ENCODE results near the gene DDX25.

The DDX25 gene

DNA sequence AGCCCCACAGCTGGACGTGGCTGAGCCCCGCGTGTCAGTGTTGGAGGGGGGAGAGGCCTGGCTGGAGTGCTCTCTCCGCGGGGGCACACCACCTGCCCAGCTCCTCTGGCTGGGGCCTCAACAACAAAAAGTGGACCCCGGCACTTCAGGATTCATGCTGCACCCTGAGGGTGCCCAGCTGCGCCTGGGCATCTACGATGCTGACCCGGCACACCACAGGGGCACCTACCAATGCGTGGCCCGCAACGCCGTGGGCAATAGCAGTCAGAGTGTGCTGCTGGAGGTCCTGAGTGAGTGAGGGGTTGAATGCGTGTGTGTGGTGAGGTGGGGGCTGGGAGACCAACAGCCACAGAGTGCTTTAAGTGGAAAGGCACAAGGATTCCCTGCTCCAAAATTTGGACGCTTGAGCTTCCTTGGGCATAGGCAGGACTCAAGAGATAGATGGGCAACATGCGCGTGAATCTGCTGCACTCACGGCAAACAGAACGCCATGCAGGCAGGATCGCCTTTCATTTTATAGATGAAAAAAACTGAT, 49.2 kb downstream of the DDX25 start:
- TF ChIP-seq, protein P1, sequence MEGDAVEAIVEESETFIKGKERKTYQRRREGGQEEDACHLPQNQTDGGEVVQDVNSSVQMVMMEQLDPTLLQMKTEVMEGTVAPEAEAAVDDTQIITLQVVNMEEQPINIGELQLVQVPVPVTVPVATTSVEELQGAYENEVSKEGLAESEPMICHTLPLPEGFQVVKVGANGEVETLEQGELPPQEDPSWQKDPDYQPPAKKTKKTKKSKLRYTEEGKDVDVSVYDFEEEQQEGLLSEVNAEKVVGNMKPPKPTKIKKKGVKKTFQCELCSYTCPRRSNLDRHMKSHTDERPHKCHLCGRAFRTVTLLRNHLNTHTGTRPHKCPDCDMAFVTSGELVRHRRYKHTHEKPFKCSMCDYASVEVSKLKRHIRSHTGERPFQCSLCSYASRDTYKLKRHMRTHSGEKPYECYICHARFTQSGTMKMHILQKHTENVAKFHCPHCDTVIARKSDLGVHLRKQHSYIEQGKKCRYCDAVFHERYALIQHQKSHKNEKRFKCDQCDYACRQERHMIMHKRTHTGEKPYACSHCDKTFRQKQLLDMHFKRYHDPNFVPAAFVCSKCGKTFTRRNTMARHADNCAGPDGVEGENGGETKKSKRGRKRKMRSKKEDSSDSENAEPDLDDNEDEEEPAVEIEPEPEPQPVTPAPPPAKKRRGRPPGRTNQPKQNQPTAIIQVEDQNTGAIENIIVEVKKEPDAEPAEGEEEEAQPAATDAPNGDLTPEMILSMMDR (IDR thresholded peaks at IDR 0.05; ENCODE audit: insufficient read depth, low read length, poor library complexity, severe bottlenecking) = no peak
- no peak for TF ChIP-seq EZH2phosphoT487 (conservative IDR thresholded peaks at IDR 0.05; ENCODE audit: low read length)
- no peak overlapping the region for H3K9ac ChIP-seq (ENCODE audit: low read length)
- no peak overlapping the region for H2AFZ ChIP-seq (ENCODE audit: low read depth, low read length, severe bottlenecking)
- H3K36me3 ChIP-seq (ENCODE audit: low read length) = no peaks in the 10 kb centered on the region
- H3K9me3 ChIP-seq (ENCODE audit: insufficient read depth, low read length) = no peaks in the 10 kb centered on the region
- H3K79me2 ChIP-seq (ENCODE audit: insufficient read depth, low read length) = no peaks in the 10 kb centered on the region
- H3K27me3 ChIP-seq (ENCODE audit: low read length) = no peaks in the 10 kb centered on the region
- H3F3A ChIP-seq (ENCODE audit: insufficient read depth) = no peaks in the 10 kb centered on the region
- H3K27ac ChIP-seq (ENCODE audit: low read depth, low read length) = no peak overlapping the region
- H3K4me2 ChIP-seq (ENCODE audit: low read depth, low read length, poor library complexity, severe bottlenecking) = no peak overlapping the region
- no peaks in the 10 kb centered on the region for H3K9me2 ChIP-seq (replicated peaks; ENCODE audit: insufficient read depth, low read length)
- no peaks in the 10 kb centered on the region for H4K20me1 ChIP-seq (ENCODE audit: low read depth, low read length)
- no peak overlapping the region for H3K4me3 ChIP-seq (ENCODE audit: insufficient read depth, low read length, poor library complexity, severe bottlenecking)

DNA sequence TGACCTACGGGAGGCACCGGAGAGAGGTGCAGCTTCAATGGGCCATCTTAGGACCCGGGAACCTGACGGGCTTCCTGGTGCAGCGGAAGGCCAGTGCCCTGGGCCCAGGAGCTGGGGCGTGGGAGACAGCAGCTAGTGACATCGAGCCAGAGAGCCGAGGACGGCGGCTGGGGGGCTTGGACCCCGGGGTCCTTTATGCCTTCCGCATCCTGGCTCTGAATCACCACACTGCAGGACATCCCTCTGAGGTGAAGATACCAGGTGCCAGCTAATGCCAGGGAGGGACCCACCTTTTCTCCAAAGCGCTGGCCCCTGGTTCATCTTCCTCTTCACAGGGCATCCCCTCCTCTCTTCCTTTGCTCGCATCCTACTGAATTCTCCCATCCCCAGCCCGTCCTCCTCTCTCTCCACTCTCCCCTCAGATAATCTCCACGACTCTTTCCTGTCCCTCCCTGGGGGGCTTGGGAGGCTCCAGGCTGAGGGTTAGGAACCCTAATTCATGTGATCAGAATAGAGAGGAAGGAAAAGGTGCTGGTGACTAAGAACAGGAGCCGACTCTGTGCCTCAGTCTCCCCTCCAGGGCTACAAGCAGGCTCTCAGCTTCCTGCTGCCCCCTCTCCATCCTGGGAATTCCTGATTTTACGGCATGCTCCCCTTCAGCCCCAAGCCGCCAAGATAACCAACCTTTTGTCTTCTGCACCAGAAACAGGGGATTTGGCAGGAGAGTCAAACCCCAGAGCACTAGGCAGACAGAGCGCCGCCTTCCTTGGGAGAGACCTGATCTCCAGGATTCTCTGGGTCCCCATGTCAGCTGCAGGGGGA, 50.0 kb downstream of the DDX25 start:
- Histone ChIP-seq H3K9me3 (ENCODE audit: insufficient read depth, low read length) (no peaks in the 10 kb centered on the region), H3K9me2 (replicated peaks; ENCODE audit: insufficient read depth, low read length) (no peaks in the 10 kb centered on the region), H3K27ac (ENCODE audit: low read depth, low read length) (no peak overlapping the region), H4K20me1 (ENCODE audit: low read depth, low read length) (no peaks in the 10 kb centered on the region), H3F3A (ENCODE audit: insufficient read depth) (no peaks in the 10 kb centered on the region), H3K27me3 (ENCODE audit: low read length) (no peaks in the 10 kb centered on the region), H3K36me3 (ENCODE audit: low read length) (no peaks in the 10 kb centered on the region), H2AFZ (ENCODE audit: low read depth, low read length, severe bottlenecking) (no peak overlapping the region), H3K4me3 (ENCODE audit: insufficient read depth, low read length, poor library complexity, severe bottlenecking) (no peak overlapping the region), H3K79me2 (ENCODE audit: insufficient read depth, low read length) (no peaks in the 10 kb centered on the region), H3K4me2 (ENCODE audit: low read depth, low read length, poor library complexity, severe bottlenecking) (no peak overlapping the region), H3K9ac (ENCODE audit: low read length) (no peak overlapping the region)
- no peak for TF ChIP-seq EZH2phosphoT487 (conservative IDR thresholded peaks at IDR 0.05; ENCODE audit: low read length)
- TF ChIP-seq, protein P1 (IDR thresholded peaks at IDR 0.05; ENCODE audit: insufficient read depth, low read length, poor library complexity, severe bottlenecking) = no peak

DNA sequence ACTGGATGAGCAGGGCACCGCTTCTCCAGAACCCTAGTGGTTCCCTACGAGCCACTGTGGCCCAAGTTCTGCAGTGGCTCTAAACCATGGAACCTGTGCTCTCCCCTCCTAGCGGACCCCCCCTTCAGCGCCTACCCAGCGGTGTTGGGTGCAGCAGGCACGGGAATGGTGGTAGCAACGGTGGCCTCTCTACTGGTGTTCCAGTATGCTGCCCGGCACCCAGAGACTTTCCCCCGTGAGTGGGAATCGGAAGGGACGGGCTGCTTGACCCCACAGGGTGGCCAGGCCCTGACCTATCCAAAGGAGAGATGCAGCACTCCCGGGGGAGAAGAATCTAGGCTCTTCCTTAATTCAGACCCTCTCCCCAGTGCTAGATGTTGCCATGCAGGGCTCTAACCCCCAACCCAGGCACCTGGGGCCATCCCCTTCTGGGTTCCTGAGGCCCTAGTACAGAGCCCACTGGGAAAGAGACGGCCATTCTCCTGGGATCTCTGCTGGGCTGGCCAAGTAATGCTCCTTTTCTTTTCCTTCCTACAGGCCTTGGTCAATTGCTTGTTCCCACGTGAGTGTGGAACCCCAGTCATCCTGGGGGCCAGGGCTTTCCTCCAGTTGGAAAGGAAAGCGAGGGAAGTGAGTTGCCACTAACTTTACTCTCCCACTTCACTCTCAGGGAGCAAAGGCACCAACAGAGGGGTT, 50.8 kb downstream of the DDX25 start:
- no peaks in the 10 kb centered on the region for H3K9me2 ChIP-seq (replicated peaks; ENCODE audit: insufficient read depth, low read length)
- H3K27me3 ChIP-seq (ENCODE audit: low read length) = no peaks in the 10 kb centered on the region
- no peaks in the 10 kb centered on the region for H3K79me2 ChIP-seq (ENCODE audit: insufficient read depth, low read length)
- H3K4me3 ChIP-seq (ENCODE audit: insufficient read depth, low read length, poor library complexity, severe bottlenecking) = no peak overlapping the region
- H3F3A ChIP-seq (ENCODE audit: insufficient read depth) = no peaks in the 10 kb centered on the region
- H3K36me3 ChIP-seq (ENCODE audit: low read length) = no peaks in the 10 kb centered on the region
- no peak overlapping the region for H3K9ac ChIP-seq (ENCODE audit: low read length)
- no peak overlapping the region for H2AFZ ChIP-seq (ENCODE audit: low read depth, low read length, severe bottlenecking)
- TF ChIP-seq EZH2phosphoT487 (conservative IDR thresholded peaks at IDR 0.05; ENCODE audit: low read length) = no peak
- TF ChIP-seq, protein P1 (IDR thresholded peaks at IDR 0.05; ENCODE audit: insufficient read depth, low read length, poor library complexity, severe bottlenecking) = no peak
- H3K4me2 ChIP-seq (ENCODE audit: low read depth, low read length, poor library complexity, severe bottlenecking) = no peak overlapping the region
- no peaks in the 10 kb centered on the region for H4K20me1 ChIP-seq (ENCODE audit: low read depth, low read length)
- no peak overlapping the region for H3K27ac ChIP-seq (ENCODE audit: low read depth, low read length)
- no peaks in the 10 kb centered on the region for H3K9me3 ChIP-seq (ENCODE audit: insufficient read depth, low read length)

Measured in SU-DHL-6 (cell line).